ENCODE data around the gene SLIT3.

Gene SLIT3

GRCh38 chr5:168681556-168682183, 619.3 kb downstream of the SLIT3 start:
- DNase-seq = no peak

- no peak for DNase-seq
These were observed 620.5 kb downstream of the SLIT3 start for GRCh38 chr5:168680395-168680794.

- DNase-seq = peak; percentile 55
These were observed 621.4 kb downstream of the SLIT3 start for GRCh38 chr5:168679515-168679920.

- DNase-seq = no peak
These were observed 624.4 kb downstream of the SLIT3 start for GRCh38 chr5:168676501-168676900.

GRCh38 chr5:168675883-168676408, 625.0 kb downstream of the SLIT3 start:
- DNase-seq = no peak

GRCh38 chr5:168674893-168675482, 626.0 kb downstream of the SLIT3 start:
- no peak for DNase-seq

GRCh38 chr5:168672888-168673287, 628.1 kb downstream of the SLIT3 start:
- no peak for DNase-seq

GRCh38 chr5:168672016-168672415, 628.9 kb downstream of the SLIT3 start:
- DNase-seq = no peak

GRCh38 chr5:168670881-168671575, 629.9 kb downstream of the SLIT3 start:
- no peak for DNase-seq

- no peak for DNase-seq
These were observed 631.1 kb downstream of the SLIT3 start for GRCh38 chr5:168669668-168670378.

- no peak for DNase-seq
These were observed 631.8 kb downstream of the SLIT3 start for GRCh38 chr5:168669156-168669555.

- no peak for DNase-seq
These were observed 632.9 kb downstream of the SLIT3 start for GRCh38 chr5:168668078-168668477.

- DNase-seq = no peak
These were observed 633.6 kb downstream of the SLIT3 start for GRCh38 chr5:168667301-168667840.

GRCh38 chr5:168666356-168666755, 634.6 kb downstream of the SLIT3 start:
- DNase-seq = no peak

GRCh38 chr5:168663276-168664004, 637.5 kb downstream of the SLIT3 start:
- no peak for DNase-seq

GRCh38 chr5:168661593-168662485, 639.1 kb downstream of the SLIT3 start:
- DNase-seq = no peak

- no peak for DNase-seq
These were observed 640.2 kb downstream of the SLIT3 start for GRCh38 chr5:168660691-168661090.

- no peak for DNase-seq
These were observed 641.6 kb downstream of the SLIT3 start for GRCh38 chr5:168659286-168659847.

- DNase-seq = no peak
These were observed 642.5 kb downstream of the SLIT3 start for GRCh38 chr5:168658394-168658793.

GRCh38 chr5:168656633-168657032, 644.3 kb downstream of the SLIT3 start:
- DNase-seq = no peak

GRCh38 chr5:168655316-168655715, 645.6 kb downstream of the SLIT3 start:
- DNase-seq = no peak

All from activated naive CD4-positive, alpha-beta T cell treated with anti-CD3 and anti-CD28 coated beads, Interleukin-2, amount 50 U/mL, for 16 hours (primary cell).